Measurements from ENCODE around the gene GPRC6A. TPM values are rescaled to one million over a fixed set of nuclear protein-coding genes. Genes with fewer than 3 reads are reported as not detected.
"Not testable (repeated sequence)": the region's sequence is repeated elsewhere in the genome, so short reads cannot be mapped to it uniquely, and the experiment has no call there.

GPRC6A gene
- total RNA-seq = not detected

GRCh38 chr6:116828983-116829382 is at the start of gene GPRC6A:
GPRC6A (minus strand) TSS chr6:116829083; CDS start chr6:116829013, 70 bp downstream.
- H3K27ac Mint-ChIP-seq = no peak within 1 kb of the TSS
- H3K36me3 Mint-ChIP-seq = no peaks in the 10 kb centered on the region
- H3K27me3 Mint-ChIP-seq = no peaks in the 10 kb centered on the region
- POLR2A ChIA-PET = no interaction called here
- H3K4me1 Mint-ChIP-seq = no peaks in the 10 kb centered on the region
- DNase-seq (no peak), ATAC-seq (ENCODE audit: low read depth) (no peak)
- H3K4me3 Mint-ChIP-seq = no peak within 1 kb of the TSS
- H3K9me3 Mint-ChIP-seq = no peaks in the 10 kb centered on the region

GRCh38 chr6:116877743-116878142 is 48.9 kb upstream of the GPRC6A start:
- Mint-ChIP-seq H3K4me3 (no peak overlapping the region), H3K27me3 (peaks cover 45% of the 10 kb centered on the region), H3K27ac (no peak overlapping the region), H3K9me3 (no peaks in the 10 kb centered on the region), H3K4me1 (peaks cover 6% of the 10 kb centered on the region), H3K36me3 (no peaks in the 10 kb centered on the region)
- POLR2A ChIA-PET = no interaction called here
- DNase-seq (no peak), ATAC-seq (ENCODE audit: low read depth) (no peak)

GRCh38 chr6:116876635-116877611 is 48.0 kb upstream of the GPRC6A start, which contains the start of gene RFX6:
RFX6 (plus strand) TSS chr6:116877242; CDS start chr6:116877276, 34 bp downstream.
- POLR2A ChIA-PET = no interaction called here
- ATAC-seq (ENCODE audit: low read depth) = peak; percentile 42
- Mint-ChIP-seq H3K4me3 (peak within 1 kb of the TSS; percentile 35), H3K27ac (no peak within 1 kb of the TSS), H3K9me3 (no peaks in the 10 kb centered on the region), H3K4me1 (peaks cover 6% of the 10 kb centered on the region), H3K36me3 (no peaks in the 10 kb centered on the region), H3K27me3 (peaks cover 45% of the 10 kb centered on the region)
- DNase-seq = no peak

GRCh38 chr6:116876107-116876506 is 47.2 kb upstream of the GPRC6A start:
- Mint-ChIP-seq H3K27me3 (peaks cover 45% of the 10 kb centered on the region), H3K9me3 (no peaks in the 10 kb centered on the region), H3K36me3 (no peaks in the 10 kb centered on the region), H3K4me1 (peaks cover 6% of the 10 kb centered on the region), H3K27ac (no peak overlapping the region), H3K4me3 (peak overlapping the region; percentile 0)
- ATAC-seq (ENCODE audit: low read depth) (no peak), DNase-seq (no peak)
- POLR2A ChIA-PET = no interaction called here

- H3K27ac Mint-ChIP-seq = no peak overlapping the region
Observed at GRCh38 chr6:116872771-116873170, 43.9 kb upstream of the GPRC6A start.

GRCh38 chr6:116866281-116866871 is 37.5 kb upstream of the GPRC6A start:
- ATAC-seq (ENCODE audit: low read depth) = no peak
- H3K9me3 Mint-ChIP-seq = peaks cover 1% of the 10 kb centered on the region
- no peaks in the 10 kb centered on the region for H3K4me1 Mint-ChIP-seq

More at GRCh38 chr6:116872771-116873170, 43.9 kb upstream of the GPRC6A start:
- no peak overlapping the region for H3K4me3 Mint-ChIP-seq
- H3K36me3 Mint-ChIP-seq = no peaks in the 10 kb centered on the region
- peaks cover 32% of the 10 kb centered on the region for H3K27me3 Mint-ChIP-seq
- DNase-seq = no peak
- peaks cover 6% of the 10 kb centered on the region for H3K4me1 Mint-ChIP-seq
- ATAC-seq (ENCODE audit: low read depth) = no peak
- no peaks in the 10 kb centered on the region for H3K9me3 Mint-ChIP-seq
- POLR2A ChIA-PET = no interaction called here

GRCh38 chr6:116859264-116859663 is 30.4 kb upstream of the GPRC6A start:
- no peak overlapping the region for H3K27ac Mint-ChIP-seq
- H3K9me3 Mint-ChIP-seq = peaks cover 6% of the 10 kb centered on the region
- H3K36me3 Mint-ChIP-seq = no peaks in the 10 kb centered on the region
- H3K4me3 Mint-ChIP-seq = no peak overlapping the region
- POLR2A ChIA-PET = no interaction called here
- ATAC-seq (ENCODE audit: low read depth) = no peak
- no peak for DNase-seq
- no peaks in the 10 kb centered on the region for H3K27me3 Mint-ChIP-seq
- H3K4me1 Mint-ChIP-seq = no peaks in the 10 kb centered on the region

More at GRCh38 chr6:116866281-116866871, 37.5 kb upstream of the GPRC6A start:
- Mint-ChIP-seq H3K36me3 (no peaks in the 10 kb centered on the region), H3K4me3 (no peak overlapping the region), H3K27me3 (no peaks in the 10 kb centered on the region), H3K27ac (no peak overlapping the region)
- POLR2A ChIA-PET = no interaction called here
- no peak for DNase-seq

- no peaks in the 10 kb centered on the region for H3K36me3 Mint-ChIP-seq
- POLR2A ChIA-PET = no interaction called here
- H3K4me1 Mint-ChIP-seq = no peaks in the 10 kb centered on the region
- DNase-seq = no peak
- H3K9me3 Mint-ChIP-seq = peaks cover 6% of the 10 kb centered on the region
- H3K27me3 Mint-ChIP-seq = no peaks in the 10 kb centered on the region
- no peak overlapping the region for H3K27ac Mint-ChIP-seq
- H3K4me3 Mint-ChIP-seq = no peak overlapping the region
- no peak for ATAC-seq (ENCODE audit: low read depth)
Observed at GRCh38 chr6:116858060-116858459, 29.2 kb upstream of the GPRC6A start.

GRCh38 chr6:116847227-116847626 is 18.3 kb upstream of the GPRC6A start:
- ATAC-seq (ENCODE audit: low read depth) = no peak
- H3K9me3 Mint-ChIP-seq = no peaks in the 10 kb centered on the region
- no peak overlapping the region for H3K4me3 Mint-ChIP-seq
- POLR2A ChIA-PET = no interaction called here
- peaks cover 3% of the 10 kb centered on the region for H3K27me3 Mint-ChIP-seq
- no peak overlapping the region for H3K27ac Mint-ChIP-seq
- no peaks in the 10 kb centered on the region for H3K36me3 Mint-ChIP-seq
- DNase-seq = no peak
- no peaks in the 10 kb centered on the region for H3K4me1 Mint-ChIP-seq

GRCh38 chr6:116842459-116842858 is 13.6 kb upstream of the GPRC6A start:
- Mint-ChIP-seq H3K36me3 (no peaks in the 10 kb centered on the region), H3K27me3 (peaks cover 5% of the 10 kb centered on the region), H3K4me3 (no peak overlapping the region), H3K4me1 (no peaks in the 10 kb centered on the region), H3K27ac (no peak overlapping the region), H3K9me3 (no peaks in the 10 kb centered on the region)
- POLR2A ChIA-PET = no interaction called here
- ATAC-seq (ENCODE audit: low read depth) (no peak), DNase-seq (no peak)

- Mint-ChIP-seq H3K36me3 (no peaks in the 10 kb centered on the region), H3K9me3 (no peaks in the 10 kb centered on the region), H3K27ac (no peak overlapping the region), H3K27me3 (peaks cover 3% of the 10 kb centered on the region), H3K4me1 (no peaks in the 10 kb centered on the region), H3K4me3 (no peak overlapping the region)
- ATAC-seq (ENCODE audit: low read depth) = no peak
- POLR2A ChIA-PET = no interaction called here
- no peak for DNase-seq
Observed at GRCh38 chr6:116840091-116840490, 11.2 kb upstream of the GPRC6A start.

- POLR2A ChIA-PET = no interaction called here
- Mint-ChIP-seq H3K4me3 (no peak overlapping the region), H3K27me3 (peaks cover 2% of the 10 kb centered on the region), H3K27ac (no peak overlapping the region), H3K9me3 (no peaks in the 10 kb centered on the region), H3K36me3 (no peaks in the 10 kb centered on the region), H3K4me1 (no peaks in the 10 kb centered on the region)
- DNase-seq = no peak
- ATAC-seq (ENCODE audit: low read depth) = no peak
Observed at GRCh38 chr6:116836606-116837342, 7.9 kb upstream of the GPRC6A start.

GRCh38 chr6:116834526-116834925 is 5.6 kb upstream of the GPRC6A start:
- H3K9me3 Mint-ChIP-seq; POLR2A ChIA-PET; H3K4me3 Mint-ChIP-seq; H3K36me3 Mint-ChIP-seq; DNase-seq; ATAC-seq (ENCODE audit: low read depth); H3K27me3 Mint-ChIP-seq; H3K27ac Mint-ChIP-seq; H3K4me1 Mint-ChIP-seq: not testable (repeated sequence)

All from activated naive CD8-positive, alpha-beta T cell treated with anti-CD3 and anti-CD28 coated beads, Interleukin-2, amount 10 ng/mL, durations not matched to agents 7 days and 5 days (primary cell).